Endodermal cell (in vitro differentiated cells): ENCODE results near the gene MAVS. TPM values are rescaled to one million over a fixed set of nuclear protein-coding genes. Genes with fewer than 3 reads are reported as not detected.
A peak's percentile ranks its signal among the peaks of the same experiment; 100 is the strongest.

ENCODE experiments used
- DNase-seq: peaks from one replicate; pipeline ENCODE4 v3.0.0-alpha.2; 2017
- H3K27ac ChIP-seq: 2 replicates; pipeline ENCODE4 v1.5.1; 2013; ENCODE audit warnings: mild to moderate bottlenecking, low read depth, low read length, moderate library complexity
- H3K27me3 ChIP-seq: 2 replicates; pipeline ENCODE4 v1.6.1; 2013; ENCODE audit warnings: mild to moderate bottlenecking, low read length, moderate library complexity; ENCODE audit not compliant: insufficient read depth, control insufficient read depth, poor library complexity, severe bottlenecking
- H3K36me3 ChIP-seq: 2 replicates; pipeline ENCODE4 v1.7.0; 2013; ENCODE audit warnings: mild to moderate bottlenecking, low read length, moderate library complexity; ENCODE audit not compliant: control insufficient read depth, insufficient read depth
- H3K4me1 ChIP-seq: one replicate; pipeline ENCODE4 v1.7.0; 2013; ENCODE audit warnings: low read length; ENCODE audit not compliant: control insufficient read depth, insufficient read depth
- H3K4me3 ChIP-seq: 2 replicates; pipeline ENCODE4 v1.5.1; 2013; ENCODE audit warnings: mild to moderate bottlenecking, low read length, moderate library complexity
- H3K9ac ChIP-seq: 2 replicates; pipeline ENCODE4 v1.6.1; 2013; ENCODE audit warnings: mild to moderate bottlenecking, low read length, moderate library complexity; ENCODE audit not compliant: poor library complexity, severe bottlenecking; ENCODE audit errors: extremely low read depth
- H3K9me3 ChIP-seq: 2 replicates; pipeline ENCODE4 v1.6.1; 2013; ENCODE audit warnings: mild to moderate bottlenecking, low read length, moderate library complexity; ENCODE audit not compliant: control insufficient read depth
- H3K27ac Mint-ChIP-seq: 2 replicates; pipeline ENCODE4 v1.8.0; 2020; ENCODE audit warnings: mixed read lengths
- H3K27me3 Mint-ChIP-seq: 2 replicates; pipeline ENCODE4 v1.8.0; 2021; ENCODE audit warnings: mild to moderate bottlenecking, mixed read lengths; ENCODE audit not compliant: insufficient read depth
- H3K36me3 Mint-ChIP-seq: 2 replicates; pipeline ENCODE4 v1.8.0; 2020; ENCODE audit warnings: low read depth, mixed read lengths
- H3K4me1 Mint-ChIP-seq: 2 replicates; pipeline ENCODE4 v1.8.0; 2020; ENCODE audit warnings: mixed read lengths
- H3K4me3 Mint-ChIP-seq: 2 replicates; pipeline ENCODE4 v1.8.0; 2020; ENCODE audit warnings: mild to moderate bottlenecking, moderate library complexity, mixed read lengths
- H3K9me3 Mint-ChIP-seq: 2 replicates; pipeline ENCODE4 v1.8.0; 2020; ENCODE audit warnings: mild to moderate bottlenecking, mixed read lengths
- WGBS, 2 experiments: methylation state at CpG; one replicate each; pipeline versions ENCODE4 v1.1.5 to v1.1.7; 2013; ENCODE audit warnings: missing lambda C conversion rate in 2 of 2, mixed read lengths in 1 of 2; ENCODE audit not compliant: insufficient coverage in 1 of 2, insufficient read length in 1 of 2; 5-methylcytosine and 5-hydroxymethylcytosine counted together
- total RNA-seq, 2 donors: library from RNA; stranded (reverse); fragmentation: NEBNext Ultra II Directional in 1 of 2; extraction: Animal tissue kit (Norgen Biotek cat#: 25700) in 1 of 2; gene quantifications; 2 replicates in 1 of 2; 3 replicates in 1 of 2; pipeline ENCODE4 v1.2.1, GENCODE V29; 2021
- TF ChIP-seq, protein P1 (sequence below): fragments of 200-600 bp; sonication (generic); conservative IDR thresholded peaks from 2 replicates; pipeline ENCODE4 v1.5.0; 2021; ENCODE audit warnings: antibody characterized with exemption, mild to moderate bottlenecking

The MAVS gene
- total RNA-seq, 2 donors from 2014 or later: 43.1 to 43.2 TPM

GRCh38 chr20:3798373-3798768 lies 48.3 kb upstream of the MAVS start:
- Histone ChIP-seq H3K27ac (no peak overlapping the region), H3K36me3 (peaks cover 27% of the 10 kb centered on the region), H3K9ac (no peak overlapping the region), H3K4me1 (peaks cover 12% of the 10 kb centered on the region), H3K4me3 (no peak overlapping the region), H3K9me3 (no peaks in the 10 kb centered on the region), H3K27me3 (no peaks in the 10 kb centered on the region)
- H3K27ac Mint-ChIP-seq: no peak overlapping the region
- H3K36me3 Mint-ChIP-seq: peaks cover 19% of the 10 kb centered on the region
- TF ChIP-seq, protein P1, sequence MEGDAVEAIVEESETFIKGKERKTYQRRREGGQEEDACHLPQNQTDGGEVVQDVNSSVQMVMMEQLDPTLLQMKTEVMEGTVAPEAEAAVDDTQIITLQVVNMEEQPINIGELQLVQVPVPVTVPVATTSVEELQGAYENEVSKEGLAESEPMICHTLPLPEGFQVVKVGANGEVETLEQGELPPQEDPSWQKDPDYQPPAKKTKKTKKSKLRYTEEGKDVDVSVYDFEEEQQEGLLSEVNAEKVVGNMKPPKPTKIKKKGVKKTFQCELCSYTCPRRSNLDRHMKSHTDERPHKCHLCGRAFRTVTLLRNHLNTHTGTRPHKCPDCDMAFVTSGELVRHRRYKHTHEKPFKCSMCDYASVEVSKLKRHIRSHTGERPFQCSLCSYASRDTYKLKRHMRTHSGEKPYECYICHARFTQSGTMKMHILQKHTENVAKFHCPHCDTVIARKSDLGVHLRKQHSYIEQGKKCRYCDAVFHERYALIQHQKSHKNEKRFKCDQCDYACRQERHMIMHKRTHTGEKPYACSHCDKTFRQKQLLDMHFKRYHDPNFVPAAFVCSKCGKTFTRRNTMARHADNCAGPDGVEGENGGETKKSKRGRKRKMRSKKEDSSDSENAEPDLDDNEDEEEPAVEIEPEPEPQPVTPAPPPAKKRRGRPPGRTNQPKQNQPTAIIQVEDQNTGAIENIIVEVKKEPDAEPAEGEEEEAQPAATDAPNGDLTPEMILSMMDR: no peak
- H3K4me1 Mint-ChIP-seq: peaks cover 20% of the 10 kb centered on the region
- no peak for DNase-seq
- no peaks in the 10 kb centered on the region for H3K9me3 Mint-ChIP-seq
- 89 to 97% methylated on average over 4 to 5 of the region's 5 CpGs for WGBS, 2 experiments
- peaks cover 2% of the 10 kb centered on the region for H3K27me3 Mint-ChIP-seq
- no peak overlapping the region for H3K4me3 Mint-ChIP-seq

DNA sequence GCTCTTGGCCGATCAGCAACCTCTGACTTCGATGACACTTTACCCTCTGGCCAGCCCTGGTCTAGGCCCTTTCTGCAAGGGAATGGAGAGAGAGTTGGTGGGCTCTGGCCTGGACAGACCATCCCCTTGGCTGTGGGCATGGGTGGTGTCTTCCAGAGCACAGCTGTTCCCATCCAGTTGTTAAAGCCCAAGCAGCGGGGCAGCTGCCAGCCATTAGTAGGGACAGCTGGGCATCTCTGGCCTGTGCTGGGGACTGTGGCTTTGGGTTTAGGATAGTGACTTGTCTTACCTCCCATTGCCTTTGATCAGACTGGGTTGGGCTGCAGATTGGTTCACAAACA lies 47.8 kb upstream of the MAVS start:
- peaks cover 20% of the 10 kb centered on the region for H3K4me1 Mint-ChIP-seq
- Histone ChIP-seq H3K36me3 (peaks cover 27% of the 10 kb centered on the region), H3K27me3 (no peaks in the 10 kb centered on the region), H3K9me3 (no peaks in the 10 kb centered on the region), H3K27ac (peak overlapping the region; percentile 94), H3K4me1 (peaks cover 12% of the 10 kb centered on the region), H3K4me3 (no peak overlapping the region), H3K9ac (no peak overlapping the region)
- WGBS, 2 experiments: 92 to 96% methylated on average over 2 to 3 of the region's 3 CpGs
- TF ChIP-seq, protein P1: no peak
- peaks cover 24% of the 10 kb centered on the region for H3K36me3 Mint-ChIP-seq
- no peak for DNase-seq
- no peaks in the 10 kb centered on the region for H3K9me3 Mint-ChIP-seq
- no peak overlapping the region for H3K27ac Mint-ChIP-seq
- H3K27me3 Mint-ChIP-seq: peaks cover 2% of the 10 kb centered on the region
- H3K4me3 Mint-ChIP-seq: no peak overlapping the region

- Mint-ChIP-seq H3K36me3 (peaks cover 36% of the 10 kb centered on the region), H3K4me3 (no peak overlapping the region), H3K4me1 (peaks cover 20% of the 10 kb centered on the region), H3K27me3 (no peaks in the 10 kb centered on the region), H3K9me3 (no peaks in the 10 kb centered on the region), H3K27ac (peak overlapping the region; percentile 70)
- peaks cover 27% of the 10 kb centered on the region for H3K36me3 ChIP-seq
- 89 to 91% methylated on average over 7 to 18 of the region's 18 CpGs for WGBS, 2 experiments
- no peak overlapping the region for H3K4me3 ChIP-seq
- peak overlapping the region; percentile 94 for H3K27ac ChIP-seq
- no peaks in the 10 kb centered on the region for H3K27me3 ChIP-seq
- peak; percentile 91 for DNase-seq
- H3K4me1 ChIP-seq: peaks cover 12% of the 10 kb centered on the region
- TF ChIP-seq, protein P1: no peak
- H3K9ac ChIP-seq: no peak overlapping the region
- H3K9me3 ChIP-seq: no peaks in the 10 kb centered on the region
Observed at GRCh38 chr20:3800256-3800877, 46.3 kb upstream of the MAVS start.
